ENCODE measurements around the gene RNF32. TPM values are rescaled to one million over a fixed set of nuclear protein-coding genes. Genes with fewer than 3 reads are reported as not detected.

Gene RNF32
- total and polyA plus RNA-seq, 10 donors = 0.28 to 2.8 (median 0.75) TPM; not detected in 1

DNA sequence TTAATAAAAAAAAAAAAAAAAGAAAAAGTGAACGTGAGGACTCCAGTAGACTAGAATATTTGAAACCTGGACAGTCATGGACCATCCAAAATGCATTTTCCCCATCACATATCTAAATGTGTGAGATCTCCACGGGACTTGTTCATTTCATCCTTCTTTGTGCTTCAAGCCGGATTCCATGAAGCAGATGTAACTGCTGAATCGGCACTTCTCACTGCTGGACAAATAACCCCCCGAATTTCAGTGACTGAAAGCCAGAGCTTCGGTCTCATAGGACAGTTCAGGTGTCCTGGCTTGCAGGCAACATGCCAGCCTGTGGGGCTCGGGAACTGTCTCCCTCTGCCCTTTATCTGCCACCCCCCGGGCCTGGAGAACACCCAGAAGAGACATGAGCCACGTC, 33.3 kb downstream of the RNF32 start:
- TF ChIP-seq POLR2AphosphoS5 (IDR thresholded peaks at IDR 0.05) (no peak), POLR2A (IDR thresholded peaks at IDR 0.05) (no peak)
- TF ChIP-seq, protein P1, sequence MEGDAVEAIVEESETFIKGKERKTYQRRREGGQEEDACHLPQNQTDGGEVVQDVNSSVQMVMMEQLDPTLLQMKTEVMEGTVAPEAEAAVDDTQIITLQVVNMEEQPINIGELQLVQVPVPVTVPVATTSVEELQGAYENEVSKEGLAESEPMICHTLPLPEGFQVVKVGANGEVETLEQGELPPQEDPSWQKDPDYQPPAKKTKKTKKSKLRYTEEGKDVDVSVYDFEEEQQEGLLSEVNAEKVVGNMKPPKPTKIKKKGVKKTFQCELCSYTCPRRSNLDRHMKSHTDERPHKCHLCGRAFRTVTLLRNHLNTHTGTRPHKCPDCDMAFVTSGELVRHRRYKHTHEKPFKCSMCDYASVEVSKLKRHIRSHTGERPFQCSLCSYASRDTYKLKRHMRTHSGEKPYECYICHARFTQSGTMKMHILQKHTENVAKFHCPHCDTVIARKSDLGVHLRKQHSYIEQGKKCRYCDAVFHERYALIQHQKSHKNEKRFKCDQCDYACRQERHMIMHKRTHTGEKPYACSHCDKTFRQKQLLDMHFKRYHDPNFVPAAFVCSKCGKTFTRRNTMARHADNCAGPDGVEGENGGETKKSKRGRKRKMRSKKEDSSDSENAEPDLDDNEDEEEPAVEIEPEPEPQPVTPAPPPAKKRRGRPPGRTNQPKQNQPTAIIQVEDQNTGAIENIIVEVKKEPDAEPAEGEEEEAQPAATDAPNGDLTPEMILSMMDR (IDR thresholded peaks at IDR 0.05 in 8 of 11, conservative IDR thresholded peaks at IDR 0.05 in 3 of 11) = no peak
- no peak overlapping the region for H3K4me3 ChIP-seq
- 91 to 96% (median 95%) methylated on average over 8 to 9 of the region's 9 CpGs for WGBS, 5 donors
- H3K9me3 ChIP-seq = no peaks in the 10 kb centered on the region
- H3K27me3 ChIP-seq (replicated peaks in 1 of 7) = no peaks in the 10 kb centered on the region
- DNase-seq = no peak
- intact Hi-C loops (cut with DNase I; ENCODE audit: low total_unique reads) = no loop called here
- peaks cover 0 to 95% (median 39%) of the 10 kb centered on the region in 6 donors for H3K36me3 ChIP-seq
- no peak overlapping the region for H3K27ac ChIP-seq
- H3K4me1 ChIP-seq = no peaks in the 10 kb centered on the region

DNA sequence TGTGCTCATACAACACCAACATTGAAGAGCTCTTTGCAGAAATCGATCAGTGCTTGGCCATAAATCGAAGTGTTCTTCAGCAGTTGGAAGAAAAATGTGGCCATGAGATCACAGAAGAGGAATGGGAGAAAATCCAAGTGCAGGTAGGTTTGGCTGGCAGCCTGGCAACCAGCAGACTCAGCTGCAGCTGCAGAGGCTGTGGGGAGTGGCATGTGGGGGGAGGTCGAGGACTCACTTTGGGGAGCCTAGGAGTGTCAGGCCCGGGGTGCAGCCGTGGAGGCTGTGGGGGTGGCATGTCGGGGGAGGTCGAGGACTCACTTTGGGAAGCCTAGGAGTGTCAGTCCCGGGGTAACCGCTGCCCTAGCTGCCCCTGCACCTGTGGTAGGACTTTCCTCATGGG, 35.1 kb downstream of the RNF32 start:
- no peak overlapping the region for H3K4me3 ChIP-seq
- peaks cover 0 to 96% (median 39%) of the 10 kb centered on the region in 6 donors for H3K36me3 ChIP-seq
- H3K27me3 ChIP-seq (replicated peaks in 1 of 7) = no peaks in the 10 kb centered on the region
- TF ChIP-seq POLR2AphosphoS5 (IDR thresholded peaks at IDR 0.05) (no peak), POLR2A (IDR thresholded peaks at IDR 0.05) (no peak)
- TF ChIP-seq, protein P1 (IDR thresholded peaks at IDR 0.05 in 8 of 11, conservative IDR thresholded peaks at IDR 0.05 in 3 of 11) = no peak
- no peak for DNase-seq
- H3K27ac ChIP-seq = no peak overlapping the region
- 81 to 89% (median 85%) methylated on average over 9 of the region's 9 CpGs for WGBS, 5 donors
- intact Hi-C loops (cut with DNase I; ENCODE audit: low total_unique reads) = no loop called here
- H3K4me1 ChIP-seq = no peaks in the 10 kb centered on the region
- H3K9me3 ChIP-seq = no peaks in the 10 kb centered on the region

DNA sequence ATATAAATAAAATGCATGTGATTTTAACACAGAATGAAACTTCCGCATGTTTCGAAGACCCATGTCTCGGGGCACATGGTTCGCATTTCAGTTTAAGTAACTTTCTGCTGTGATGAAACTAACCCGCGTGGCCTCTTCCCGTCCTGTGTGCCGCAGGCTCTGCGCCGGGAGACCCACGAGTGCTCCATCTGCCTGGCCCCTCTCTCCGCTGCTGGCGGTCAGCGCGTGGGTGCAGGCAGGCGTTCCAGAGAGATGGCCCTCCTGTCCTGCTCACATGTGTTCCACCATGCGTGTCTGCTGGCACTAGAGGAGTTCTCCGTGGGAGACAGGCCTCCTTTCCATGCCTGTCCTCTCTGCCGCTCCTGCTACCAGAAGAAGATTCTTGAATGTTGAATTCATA, 35.7 kb downstream of the RNF32 start:
- no peak overlapping the region for H3K4me3 ChIP-seq
- TF ChIP-seq POLR2AphosphoS5 (IDR thresholded peaks at IDR 0.05) = peak in 1 of 3 donors; percentile 27
- TF ChIP-seq, protein P1 (IDR thresholded peaks at IDR 0.05 in 8 of 11, conservative IDR thresholded peaks at IDR 0.05 in 3 of 11) = no peak
- 80 to 96% (median 91%) methylated on average over 19 of the region's 19 CpGs for WGBS, 5 donors
- no peak overlapping the region for H3K27ac ChIP-seq
- DNase-seq = no peak
- no peaks in the 10 kb centered on the region for H3K9me3 ChIP-seq
- intact Hi-C loops (cut with DNase I; ENCODE audit: low total_unique reads) = no loop called here
- no peaks in the 10 kb centered on the region for H3K27me3 ChIP-seq (replicated peaks in 1 of 7)
- no peaks in the 10 kb centered on the region for H3K4me1 ChIP-seq
- H3K36me3 ChIP-seq = peaks cover 0 to 98% (median 41%) of the 10 kb centered on the region in 6 donors

GRCh38 chr7:156677374-156678054, 36.9 kb downstream of the RNF32 start:
- H3K36me3 ChIP-seq = peaks cover 0 to 99% (median 47%) of the 10 kb centered on the region in 6 donors
- H3K9me3 ChIP-seq = no peaks in the 10 kb centered on the region
- DNase-seq = peak; percentile 42
- H3K27me3 ChIP-seq (replicated peaks in 1 of 7) = no peaks in the 10 kb centered on the region
- 95 to 98% (median 98%) methylated on average over 9 of the region's 9 CpGs for WGBS, 5 donors
- H3K4me1 ChIP-seq = no peaks in the 10 kb centered on the region
- intact Hi-C loops (cut with DNase I; ENCODE audit: low total_unique reads) = no loop called here
- TF ChIP-seq POLR2A (IDR thresholded peaks at IDR 0.05) = no peak
- no peak for TF ChIP-seq POLR2AphosphoS5 (IDR thresholded peaks at IDR 0.05)
- TF ChIP-seq, protein P1 (IDR thresholded peaks at IDR 0.05 in 8 of 11, conservative IDR thresholded peaks at IDR 0.05 in 3 of 11) = no peak
- H3K4me3 ChIP-seq = no peak overlapping the region
- H3K27ac ChIP-seq = no peak overlapping the region
